Spleen (tissue), 11 donors: Measurements from ENCODE around the gene TMEM126B. TPM values are rescaled to one million over a fixed set of nuclear protein-coding genes. Genes with fewer than 3 reads are reported as not detected.

Source experiments
- DNase-seq: peaks from one replicate; pipeline ENCODE4 v3.0.0-alpha.2; 2020
- H3K27ac ChIP-seq, 8 donors: fragments of 200-600 bp; sonication (generic) in 7 of 8; 1 replicate in 4 of 8; 2 replicates in 4 of 8; pipeline versions ENCODE4 v1.5.0 to v1.8.0; 2016 to 2021; ENCODE audit warnings: inconsistent platforms in 4 of 8, mild to moderate bottlenecking in 4 of 8, moderate library complexity in 1 of 8
- H3K27me3 ChIP-seq, 7 donors: fragments of 200-600 bp; sonication (generic) in 6 of 7; replicated peaks in 1 of 7; 1 replicate in 4 of 7; 2 replicates in 3 of 7; pipeline versions ENCODE4 v1.5.0 to v1.8.0; 2016 to 2021; ENCODE audit warnings: inconsistent platforms in 3 of 7, mild to moderate bottlenecking in 1 of 7
- H3K36me3 ChIP-seq, 6 donors: fragments of 200-600 bp; sonication (generic) in 5 of 6; 1 replicate in 4 of 6; 2 replicates in 2 of 6; pipeline versions ENCODE4 v1.5.0 to v1.8.0; 2016 to 2021; ENCODE audit warnings: inconsistent platforms in 2 of 6
- H3K4me1 ChIP-seq, 6 donors: fragments of 200-600 bp; sonication (generic) in 5 of 6; 1 replicate in 3 of 6; 2 replicates in 3 of 6; pipeline versions ENCODE4 v1.5.0 to v1.8.0; 2016 to 2021; ENCODE audit warnings: inconsistent platforms in 3 of 6
- H3K4me3 ChIP-seq, 8 donors: fragments of 200-600 bp; sonication (generic) in 7 of 8; 1 replicate in 4 of 8; 2 replicates in 4 of 8; pipeline versions ENCODE4 v1.5.0 to v1.8.0; 2016 to 2021; ENCODE audit warnings: inconsistent platforms in 4 of 8, mild to moderate bottlenecking in 4 of 8, moderate library complexity in 2 of 8
- H3K9me3 ChIP-seq, 8 donors: fragments of 200-600 bp; sonication (generic) in 7 of 8; 1 replicate in 4 of 8; 2 replicates in 4 of 8; pipeline versions ENCODE4 v1.5.0 to v1.8.0; 2016 to 2021; ENCODE audit warnings: inconsistent platforms in 4 of 8
- CTCF ChIP-seq, 11 experiments: fragments of 200-600 bp in 7 of 11; fragments of 450-650 bp in 4 of 11; sonication (generic) in 4 of 11; IDR thresholded peaks in 8 of 11; conservative IDR thresholded peaks in 3 of 11; 1 replicate in 7 of 11; 2 replicates in 4 of 11; pipeline versions ENCODE4 v1.4.0 to v1.8.0; 2016 to 2021; ENCODE audit warnings: antibody characterized with exemption in 11 of 11, inconsistent platforms in 4 of 11, mild to moderate bottlenecking in 1 of 11
- POLR2A ChIP-seq, 3 donors: fragments of 450-650 bp; IDR thresholded peaks; one replicate each; pipeline ENCODE4 v1.5.1; 2017; ENCODE audit warnings: antibody characterized with exemption in 3 of 3, mild to moderate bottlenecking in 1 of 3
- POLR2AphosphoS5 ChIP-seq, 3 donors: sonication (generic); formaldehyde crosslinking; IDR thresholded peaks; one replicate each; pipeline ENCODE4 v1.5.1; 2017; ENCODE audit warnings: antibody characterized with exemption in 3 of 3
- WGBS, 5 donors: extraction: QIAGEN DNeasy Blood & Tissue Kit in 3 of 5; methylation state at CpG; one replicate each; pipeline versions ENCODE4 v1.1.5 to v1.1.7; 2013 to 2018; 5-methylcytosine and 5-hydroxymethylcytosine counted together
- intact Hi-C: fragments of 100-400 bp; cut with DNase I; formaldehyde crosslinking; loops from one replicate; pipeline ENCODE4 v1.15.0; 2023; ENCODE audit warnings: low total_unique reads
- polyA plus RNA-seq, 3 donors: library from polyadenylated mRNA; stranded (reverse); fragments of 200-250 nt; gene quantifications; one replicate each; pipeline ENCODE4 v1.2.1, GENCODE V29; 2013
- total RNA-seq, 7 donors: library from RNA; depleted of rRNA in 3 of 7; stranded (reverse); fragments of >200 nt in 3 of 7; fragmentation: NEBNext Ultra II Directional in 4 of 7; extraction: Animal tissue kit (Norgen Biotek cat#: 25700) in 4 of 7; gene quantifications; one replicate each; pipeline versions ENCODE4 v1.1.0 to v1.2.1, GENCODE V29; 2016 to 2021
- donor health status: healthy with polysubstance abuse.
- donor health status: DM: no; HTN: no; CAD: no; lungs with moderate emphysema.
- donor health status: DM: no; HTN: no; CAD: no.
- donor health status: Bipolar disorder and iron deficiency.
- donor health status: healthy.
- donor health status: DM: no; HTN: no; CAD: no.
- donor health status: DM: yes; HTN: yes; CAD: no.

TMEM126B gene
- total and polyA plus RNA-seq, 10 donors = 32.5 to 84.0 (median 47.7) TPM

DNA sequence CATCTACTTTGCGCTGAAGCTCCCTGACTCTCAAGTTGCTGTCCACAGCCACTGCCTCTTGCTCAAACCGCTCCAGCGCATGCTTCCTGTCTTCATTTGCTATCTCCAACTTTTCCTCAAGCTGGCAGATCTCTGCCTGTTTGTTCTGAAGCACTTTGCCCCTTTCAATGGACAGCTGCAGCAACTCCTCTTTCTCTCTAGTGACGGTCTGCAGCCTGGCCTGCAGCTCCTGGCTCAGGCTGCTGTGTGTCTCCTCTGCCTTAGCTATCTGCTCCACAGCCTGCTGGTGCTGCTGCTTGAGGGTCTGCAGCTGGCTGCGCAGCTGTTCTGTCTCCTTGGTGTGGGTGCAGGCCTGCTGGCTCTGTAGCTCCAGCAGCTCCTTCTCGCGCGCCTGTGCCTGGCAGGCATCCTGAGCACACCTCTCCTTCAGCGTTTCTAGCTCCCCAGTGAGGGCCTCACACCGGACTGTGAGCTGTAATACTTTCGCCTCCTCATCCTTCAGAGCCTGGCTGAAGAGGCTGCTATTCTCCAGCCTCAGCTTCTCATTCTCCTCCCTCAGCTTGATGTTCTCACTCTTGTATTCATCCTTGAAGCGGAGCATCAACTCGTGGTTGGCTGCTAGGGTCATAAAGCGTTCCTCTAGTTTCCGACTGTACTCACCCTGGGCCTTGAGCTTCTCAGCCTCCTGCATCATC, 56.9 kb downstream of the TMEM126B start:
- intact Hi-C loops = no loop called here
- H3K27ac ChIP-seq = peak overlapping the region in 5 of 8 donors; percentile 31 to 63 (median 55)
- WGBS, 5 donors = 77 to 83% (median 79%) methylated on average over 15 of the region's 15 CpGs
- no peaks in the 10 kb centered on the region for H3K27me3 ChIP-seq
- peak overlapping the region in 4 of 8 donors; percentile 15 to 41 (median 21) for H3K4me3 ChIP-seq
- H3K4me1 ChIP-seq = peaks cover 0 to 25% (median 2%) of the 10 kb centered on the region in 6 donors
- H3K9me3 ChIP-seq = no peaks in the 10 kb centered on the region
- peak; percentile 54 for DNase-seq
- H3K36me3 ChIP-seq = no peaks in the 10 kb centered on the region
- TF ChIP-seq POLR2A (IDR thresholded peaks at IDR 0.05) (no peak), POLR2AphosphoS5 (IDR thresholded peaks at IDR 0.05) (peak; percentile 14 to 41 (median 29)), CTCF (IDR thresholded peaks at IDR 0.05 in 8 of 11, conservative IDR thresholded peaks at IDR 0.05 in 3 of 11) (no peak)

GRCh38 chr11:85685820-85686459, 57.5 kb downstream of the TMEM126B start, which contains the start of gene CCDC89:
CCDC89 (minus strand) TSS chr11:85686195; CDS start chr11:85686130, 65 bp downstream.
- H3K36me3 ChIP-seq = no peaks in the 10 kb centered on the region
- H3K4me3 ChIP-seq = peak within 1 kb of the TSS in 4 of 8 donors; percentile 15 to 41 (median 21)
- no peaks in the 10 kb centered on the region for H3K27me3 ChIP-seq
- peak within 1 kb of the TSS in 5 of 8 donors; percentile 33 to 63 (median 55) for H3K27ac ChIP-seq
- no peaks in the 10 kb centered on the region for H3K9me3 ChIP-seq
- intact Hi-C loops = no loop called here
- DNase-seq = peak; percentile 64
- WGBS, 5 donors = 61 to 73% (median 69%) methylated on average over 13 of the region's 13 CpGs
- H3K4me1 ChIP-seq = peaks cover 0 to 21% (median 2%) of the 10 kb centered on the region in 6 donors
- TF ChIP-seq CTCF (IDR thresholded peaks at IDR 0.05 in 8 of 11, conservative IDR thresholded peaks at IDR 0.05 in 3 of 11) = no peak
- no peak for TF ChIP-seq POLR2AphosphoS5 (IDR thresholded peaks at IDR 0.05)
- TF ChIP-seq POLR2A (IDR thresholded peaks at IDR 0.05) = no peak

Other genes starting within 250 kb of the TMEM126B start
- gene DLG2, start 1.2 kb upstream of the TMEM126B start, total RNA-seq = 10 to 100 TPM in 3 of 7 donors, 1 to 10 TPM in 4; 5.8 to 12.7 (median 9.4) TPM
- gene DLG2, start 1.2 kb upstream of the TMEM126B start, polyA plus RNA-seq = under 1 TPM; 0.43 to 0.67 (median 0.50) TPM
- gene TMEM126A, start 19.4 kb downstream of the TMEM126B start, total RNA-seq = 10 to 100 TPM; 14.6 to 21.4 (median 18.9) TPM
- 10 to 100 TPM; 39.3 to 47.6 (median 45.5) TPM for gene TMEM126A, start 19.4 kb downstream of the TMEM126B start, polyA plus RNA-seq
- 100 to 1,000 TPM in 1 of 7 donors, 10 to 100 TPM in 6; 51.4 to 111 (median 58.6) TPM for gene CREBZF, start 36.5 kb downstream of the TMEM126B start, total RNA-seq
- 10 to 100 TPM; 24.3 to 40.8 (median 28.3) TPM for gene CREBZF, start 36.5 kb downstream of the TMEM126B start, polyA plus RNA-seq
- gene CCDC89, start 57.6 kb downstream of the TMEM126B start, total RNA-seq = 1 to 10 TPM in 4 of 7 donors, under 1 TPM in 3; 0.44 to 4.3 (median 1.3) TPM
- gene CCDC89, start 57.6 kb downstream of the TMEM126B start, polyA plus RNA-seq = under 1 TPM; 0.11 to 0.21 (median 0.16) TPM
- gene SYTL2, start 182.5 kb downstream of the TMEM126B start, total RNA-seq = 100 to 1,000 TPM in 1 of 7 donors, 10 to 100 TPM in 6; 20.4 to 176 (median 31.1) TPM
- 1 to 10 TPM; 2.7 to 4.5 (median 3.1) TPM for gene SYTL2, start 182.5 kb downstream of the TMEM126B start, polyA plus RNA-seq
- not detected for gene CCDC83, start 226.8 kb downstream of the TMEM126B start, total RNA-seq
- gene CCDC83, start 226.8 kb downstream of the TMEM126B start, polyA plus RNA-seq = not detected